Osteoblast (primary cell): ENCODE results near the gene DMKN. TPM values are rescaled to one million over a fixed set of nuclear protein-coding genes. Genes with fewer than 3 reads are reported as not detected.

Experiments
- DNase-seq: peaks from one replicate; pipeline ENCODE4 v3.0.0; 2011; ENCODE audit warnings: low spot score, mixed read lengths; ENCODE audit not compliant: insufficient read length; ENCODE audit errors: missing footprints
- H2AFZ ChIP-seq: 2 replicates; pipeline ENCODE4 v1.6.0; 2011; ENCODE audit warnings: mild to moderate bottlenecking, low read length
- H3K27ac ChIP-seq: 2 replicates; pipeline ENCODE4 v1.5.1; 2011; ENCODE audit warnings: mild to moderate bottlenecking, low read depth, low read length, moderate library complexity
- H3K27me3 ChIP-seq: 2 replicates; pipeline ENCODE4 v1.6.0; 2012; ENCODE audit warnings: mild to moderate bottlenecking, control low read depth, inconsistent platforms, low read length, moderate library complexity; ENCODE audit not compliant: insufficient read depth
- H3K36me3 ChIP-seq: 2 replicates; pipeline ENCODE4 v1.5.1; 2011; ENCODE audit warnings: mild to moderate bottlenecking, low read length, control low read depth, moderate library complexity; ENCODE audit not compliant: insufficient read depth
- H3K4me1 ChIP-seq: 2 replicates; pipeline ENCODE4 v1.5.1; 2011; ENCODE audit warnings: mild to moderate bottlenecking, low read length, control low read depth, moderate library complexity; ENCODE audit not compliant: insufficient read depth
- H3K4me2 ChIP-seq: 2 replicates; pipeline ENCODE4 v1.6.0; 2011; ENCODE audit warnings: mild to moderate bottlenecking, low read length; ENCODE audit not compliant: insufficient read depth
- H3K4me3 ChIP-seq: fragments of 200-600 bp; sonication (generic); 3 replicates; pipeline ENCODE4 v1.5.1; 2012; ENCODE audit warnings: mild to moderate bottlenecking, low read length, inconsistent platforms; ENCODE audit not compliant: insufficient read depth
- H3K79me2 ChIP-seq: 2 replicates; pipeline ENCODE4 v1.6.0; 2012; ENCODE audit warnings: mild to moderate bottlenecking, low read length, control low read depth, inconsistent platforms; ENCODE audit not compliant: insufficient read depth
- H3K9me3 ChIP-seq: 2 replicates; pipeline ENCODE4 v1.5.1; 2011; ENCODE audit warnings: low read depth, low read length, control low read depth
- H4K20me1 ChIP-seq: 2 replicates; pipeline ENCODE4 v1.6.0; 2012; ENCODE audit warnings: mild to moderate bottlenecking, low read length, control low read depth; ENCODE audit not compliant: insufficient read depth
- total RNA-seq: library from RNA; depleted of rRNA; stranded (reverse); fragments of >200 nt; gene quantifications from 2 replicates; pipeline ENCODE4 v1.2.3, GENCODE V29; 2012
- TF ChIP-seq, protein P1 (sequence below): IDR thresholded peaks from 2 replicates; pipeline ENCODE4 v1.5.1; 2011; ENCODE audit warnings: mild to moderate bottlenecking, low read depth, low read length, moderate library complexity; ENCODE audit errors: extremely low read depth

DMKN gene
- total RNA-seq, 1 donor, result 24.2 TPM

DNA sequence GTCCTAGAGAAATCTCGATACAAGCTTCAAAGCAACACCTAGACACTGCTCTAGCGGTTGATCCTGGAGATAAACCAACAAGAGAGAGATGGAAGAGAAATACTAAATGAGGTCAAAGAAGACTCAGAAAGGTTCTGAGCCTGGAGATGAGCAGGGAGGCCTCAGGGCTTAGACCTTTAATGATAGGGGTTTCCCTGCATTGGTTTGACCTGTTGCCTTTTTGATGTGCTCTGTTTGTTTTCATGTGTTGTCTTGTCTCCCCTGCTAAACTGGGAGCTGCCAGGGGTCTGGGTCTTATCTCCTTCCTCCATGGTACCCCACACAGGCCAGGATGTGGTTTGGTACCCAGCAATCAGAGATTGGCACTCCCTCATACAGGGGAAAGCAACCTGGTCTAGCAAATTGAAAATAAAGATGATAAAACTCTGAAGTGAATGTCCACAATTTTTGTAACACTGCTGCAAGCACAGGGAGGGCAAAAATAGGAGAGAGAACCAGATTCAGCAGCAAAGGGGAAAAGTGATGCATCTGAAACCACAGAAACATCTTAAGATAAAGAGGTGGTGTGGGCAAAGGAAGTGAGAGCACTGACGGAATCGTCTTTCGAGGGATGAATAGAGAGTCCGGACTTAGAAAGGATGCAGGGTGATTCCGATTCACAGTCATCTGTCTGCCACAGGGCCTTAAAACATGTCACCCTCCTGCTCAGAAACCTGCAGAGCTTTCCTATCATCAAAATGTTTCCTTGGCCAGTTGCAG, 61.9 kb downstream of the DMKN start:
- peaks cover 5% of the 10 kb centered on the region for H3K27me3 ChIP-seq
- no peaks in the 10 kb centered on the region for H4K20me1 ChIP-seq
- no peak for DNase-seq
- H3K9me3 ChIP-seq, result no peaks in the 10 kb centered on the region
- no peak overlapping the region for H3K4me2 ChIP-seq
- no peak overlapping the region for H3K4me3 ChIP-seq
- H2AFZ ChIP-seq, result no peak overlapping the region
- no peaks in the 10 kb centered on the region for H3K36me3 ChIP-seq
- H3K27ac ChIP-seq, result no peak overlapping the region
- H3K79me2 ChIP-seq, result no peaks in the 10 kb centered on the region
- TF ChIP-seq, protein P1, sequence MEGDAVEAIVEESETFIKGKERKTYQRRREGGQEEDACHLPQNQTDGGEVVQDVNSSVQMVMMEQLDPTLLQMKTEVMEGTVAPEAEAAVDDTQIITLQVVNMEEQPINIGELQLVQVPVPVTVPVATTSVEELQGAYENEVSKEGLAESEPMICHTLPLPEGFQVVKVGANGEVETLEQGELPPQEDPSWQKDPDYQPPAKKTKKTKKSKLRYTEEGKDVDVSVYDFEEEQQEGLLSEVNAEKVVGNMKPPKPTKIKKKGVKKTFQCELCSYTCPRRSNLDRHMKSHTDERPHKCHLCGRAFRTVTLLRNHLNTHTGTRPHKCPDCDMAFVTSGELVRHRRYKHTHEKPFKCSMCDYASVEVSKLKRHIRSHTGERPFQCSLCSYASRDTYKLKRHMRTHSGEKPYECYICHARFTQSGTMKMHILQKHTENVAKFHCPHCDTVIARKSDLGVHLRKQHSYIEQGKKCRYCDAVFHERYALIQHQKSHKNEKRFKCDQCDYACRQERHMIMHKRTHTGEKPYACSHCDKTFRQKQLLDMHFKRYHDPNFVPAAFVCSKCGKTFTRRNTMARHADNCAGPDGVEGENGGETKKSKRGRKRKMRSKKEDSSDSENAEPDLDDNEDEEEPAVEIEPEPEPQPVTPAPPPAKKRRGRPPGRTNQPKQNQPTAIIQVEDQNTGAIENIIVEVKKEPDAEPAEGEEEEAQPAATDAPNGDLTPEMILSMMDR, result no peak
- H3K4me1 ChIP-seq, result no peaks in the 10 kb centered on the region

- H3K4me2 ChIP-seq, result no peak overlapping the region
- H3K4me1 ChIP-seq, result no peaks in the 10 kb centered on the region
- no peaks in the 10 kb centered on the region for H3K79me2 ChIP-seq
- TF ChIP-seq, protein P1, result no peak
- H2AFZ ChIP-seq, result no peak overlapping the region
- no peaks in the 10 kb centered on the region for H4K20me1 ChIP-seq
- H3K9me3 ChIP-seq, result no peaks in the 10 kb centered on the region
- H3K4me3 ChIP-seq, result no peak overlapping the region
- no peak overlapping the region for H3K27ac ChIP-seq
- no peak for DNase-seq
- peaks cover 5% of the 10 kb centered on the region for H3K27me3 ChIP-seq
- H3K36me3 ChIP-seq, result no peaks in the 10 kb centered on the region
Observed at GRCh38 chr19:35449359-35450043, 63.9 kb downstream of the DMKN start.

- Histone ChIP-seq H3K9me3 (no peaks in the 10 kb centered on the region), H3K27me3 (peaks cover 5% of the 10 kb centered on the region), H3K4me2 (no peak within 1 kb of the TSS), H3K79me2 (no peaks in the 10 kb centered on the region), H3K4me3 (no peak within 1 kb of the TSS), H3K36me3 (no peaks in the 10 kb centered on the region), H3K4me1 (no peaks in the 10 kb centered on the region), H3K27ac (no peak within 1 kb of the TSS), H2AFZ (no peak within 1 kb of the TSS), H4K20me1 (no peaks in the 10 kb centered on the region)
- DNase-seq, result no peak
- TF ChIP-seq, protein P1, result no peak
Observed at GRCh38 chr19:35447606-35448469, 65.6 kb downstream of the DMKN start, which contains the start of gene FFAR2. FFAR2 (plus strand) TSS chr19:35448257; CDS start chr19:35449715, 1,458 bp downstream.

Other genes starting within 250 kb of the DMKN start
- 66.2 and 74.0 TPM in 2 replicates for gene USF2, start 244.7 kb downstream of the DMKN start, total RNA-seq
- gene HAMP, start 231.1 kb downstream of the DMKN start, total RNA-seq, result not detected in 2 replicates
- not detected in 2 replicates for gene MAG, start 221.5 kb downstream of the DMKN start, total RNA-seq
- gene CD22, start 184.5 kb downstream of the DMKN start, total RNA-seq, result under 0.01 TPM in 1 of 2 replicates, not detected in the other
- gene FFAR1, start 165.7 kb downstream of the DMKN start, total RNA-seq, result not detected in 2 replicates
- not detected in 2 replicates for gene FFAR3, start 155.2 kb downstream of the DMKN start, total RNA-seq
- not detected in 2 replicates for gene GPR42, start 142.6 kb downstream of the DMKN start, total RNA-seq
- gene FFAR2, start 65.4 kb downstream of the DMKN start, total RNA-seq, result not detected in 2 replicates
- gene KRTDAP, start 23.2 kb downstream of the DMKN start, total RNA-seq, result not detected in 2 replicates
- 4.7 and 12.1 TPM in 2 replicates for gene SBSN, start 14.7 kb upstream of the DMKN start, total RNA-seq
- not detected in 2 replicates for gene GAPDHS, start 19.8 kb upstream of the DMKN start, total RNA-seq
- 93.1 and 98.8 TPM in 2 replicates for gene TMEM147, start 32.0 kb upstream of the DMKN start, total RNA-seq
- gene ATP4A, start 50.0 kb upstream of the DMKN start, total RNA-seq, result not detected in 2 replicates
- gene PMIS2, start 72.5 kb upstream of the DMKN start, total RNA-seq, result not detected in 2 replicates
- gene HAUS5, start 99.1 kb upstream of the DMKN start, total RNA-seq, result 3.2 and 4.7 TPM in 2 replicates
- gene RBM42, start 115.4 kb upstream of the DMKN start, total RNA-seq, result 36.2 and 45.2 TPM in 2 replicates
- 0.29 and 0.36 TPM in 2 replicates for gene ETV2, start 128.1 kb upstream of the DMKN start, total RNA-seq
- gene COX6B1, start 134.7 kb upstream of the DMKN start, total RNA-seq, result 123 and 185 TPM in 2 replicates
- gene UPK1A, start 152.9 kb upstream of the DMKN start, total RNA-seq, result not detected in 2 replicates
- gene ZBTB32, start 190.9 kb upstream of the DMKN start, total RNA-seq, result not detected in 2 replicates
- 6.5 and 6.8 TPM in 2 replicates for gene KMT2B, start 204.4 kb upstream of the DMKN start, total RNA-seq
- 0.72 and 0.88 TPM in 2 replicates for gene IGFLR1, start 228.8 kb upstream of the DMKN start, total RNA-seq
- 5.8 and 8.8 TPM in 2 replicates for gene U2AF1L4, start 231.8 kb upstream of the DMKN start, total RNA-seq
- 8.8 and 11.6 TPM in 2 replicates for gene PSENEN, start 232.0 kb upstream of the DMKN start, total RNA-seq
- 9.0 and 13.6 TPM in 2 replicates for gene LIN37, start 234.9 kb upstream of the DMKN start, total RNA-seq
- 9.1 and 14.5 TPM in 2 replicates for gene HSPB6, start 243.4 kb upstream of the DMKN start, total RNA-seq
- gene PROSER3, start 244.5 kb upstream of the DMKN start, total RNA-seq, result 5.8 and 6.2 TPM in 2 replicates